ENCODE results near the gene CDT1. TPM values are rescaled to one million over a fixed set of nuclear protein-coding genes. Genes with fewer than 3 reads are reported as not detected.

The CDT1 gene
- total and polyA plus RNA-seq, 4 experiments from 2014 or later, result 0.17 to 0.26 (median 0.18) TPM

DNA sequence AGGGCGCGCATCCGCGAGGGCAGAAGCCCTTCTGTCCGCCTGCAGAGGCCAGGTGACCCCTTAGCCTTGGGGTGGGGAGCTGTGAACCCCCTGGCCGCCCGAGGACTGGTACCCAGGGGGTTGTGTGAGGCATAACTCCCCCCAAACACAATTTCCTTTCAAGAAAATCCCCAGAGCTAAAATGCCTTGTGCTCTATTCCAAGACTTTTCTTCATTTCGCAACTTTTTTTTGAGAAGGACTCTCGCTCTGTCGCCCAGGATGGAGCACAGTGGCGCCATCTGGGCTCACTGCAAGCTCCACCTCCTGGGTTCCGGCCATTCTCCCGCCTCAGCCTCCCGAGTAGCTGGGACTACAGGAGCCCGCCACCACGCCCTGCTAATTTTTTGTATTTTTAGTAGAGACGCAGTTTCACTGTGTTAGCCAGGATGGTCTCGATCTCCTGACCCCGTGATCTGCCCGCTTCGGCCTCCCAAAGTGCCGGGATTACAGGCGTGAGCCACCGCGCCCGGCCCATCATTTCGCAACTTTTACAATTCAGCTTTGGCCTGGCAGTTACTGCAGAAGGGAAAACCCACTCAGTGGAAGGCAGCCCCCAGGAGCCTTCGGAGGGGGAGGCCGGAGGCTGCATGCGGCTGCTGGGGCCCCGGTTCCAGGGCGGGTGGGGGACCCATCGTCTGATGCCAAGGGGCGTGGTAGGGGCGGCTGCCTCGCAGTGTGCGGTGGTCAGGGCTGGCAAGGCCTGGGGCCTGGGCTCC lies 9.1 kb downstream of the CDT1 start:
- H3K4me3 Mint-ChIP-seq, result peak overlapping the region; percentile 76 to 88 (median 82)
- Histone ChIP-seq H3K9me3 (ENCODE audit: control insufficient read depth in 1 of 2, low read length in 2 of 2) (no peaks in the 10 kb centered on the region), H3K36me3 (ENCODE audit: insufficient read depth, low read length) (peaks cover 13% of the 10 kb centered on the region), H3K4me3 (ENCODE audit: low read length in 2 of 2) (peak overlapping the region in 1 of 2 donors; percentile 94), H3K27me3 (ENCODE audit: insufficient read depth, low read length) (no peaks in the 10 kb centered on the region), H3K4me1 (ENCODE audit: insufficient read depth, low read length) (peaks cover 21% of the 10 kb centered on the region), H3K27ac (ENCODE audit: low read depth, low read length) (peak overlapping the region; percentile 67)
- intact Hi-C loops (cut with micrococcal nuclease), result loop anchor here (1.0 kb wide), 2 partner anchors 45 to 404 kb away; partner anchors contain the start of gene TRAPPC2L
- DNase-seq, result no peak
- CTCF ChIA-PET (ENCODE audit: partially characterized antibody), result interaction anchor here (0.7 to 5.1 kb wide), 8 partner anchors 14 to 405 kb away, joined by 3 to 35 read pairs (median 4); partner anchors contain the start of genes GALNS, TRAPPC2L and ZNF778
- no peaks in the 10 kb centered on the region for H3K27me3 Mint-ChIP-seq
- peak overlapping the region; percentile 6 to 88 (median 47) for H3K27ac Mint-ChIP-seq
- peaks cover 1 to 28% (median 15%) of the 10 kb centered on the region in 4 donors for H3K4me1 Mint-ChIP-seq
- POLR2A ChIA-PET (ENCODE audit: partially characterized antibody), result interaction anchor here (0.8 to 11.8 kb wide), 17 partner anchors 9 to 428 kb away, joined by 3 to 206 read pairs (median 7); partner anchors contain the start of genes CDT1, CTU2, GALNS and PIEZO1
- H3K36me3 Mint-ChIP-seq, result peaks cover 0 to 15% of the 10 kb centered on the region in 2 donors
- no peaks in the 10 kb centered on the region for H3K9me3 Mint-ChIP-seq

DNA sequence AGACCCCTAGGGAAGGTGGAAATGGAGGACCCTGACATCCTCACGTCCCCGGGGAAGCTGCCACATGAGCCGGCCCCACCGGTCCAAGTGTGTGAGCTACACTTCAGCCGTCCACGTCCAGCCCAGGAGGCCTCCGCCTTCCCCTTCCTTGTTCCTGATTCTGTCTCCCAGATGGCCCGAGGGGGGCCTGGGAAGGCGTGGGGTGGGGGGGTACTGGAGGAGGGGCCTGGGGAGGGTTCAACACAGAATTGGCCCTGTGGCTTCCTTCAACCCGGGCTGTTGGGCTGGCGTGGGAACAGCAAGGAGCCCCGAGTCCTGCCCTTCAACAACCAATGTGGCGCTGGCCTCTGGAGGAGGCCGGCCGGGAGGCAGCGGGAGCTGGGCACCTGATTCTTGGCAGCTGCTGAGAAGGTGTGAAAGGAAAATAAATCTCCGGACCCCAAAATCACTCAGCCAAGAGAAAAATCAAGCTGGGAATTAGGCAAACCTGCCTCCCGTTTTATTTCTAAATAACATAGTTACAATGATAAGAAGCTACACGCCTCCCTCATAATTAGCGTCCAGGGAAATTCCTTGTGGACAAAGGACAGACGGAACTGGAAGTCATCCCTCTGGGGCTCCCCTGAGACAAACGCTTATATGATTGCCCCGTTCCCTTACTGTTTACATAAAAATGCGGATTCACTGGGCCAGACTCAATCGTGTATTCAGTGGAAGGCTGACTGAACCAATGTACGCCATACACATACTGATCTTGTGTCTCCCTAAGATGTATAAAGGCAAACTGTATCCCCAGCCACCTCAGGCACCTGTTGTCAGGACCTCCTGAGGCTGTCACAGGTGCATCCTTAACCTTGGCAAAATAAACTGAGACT lies 9.9 kb downstream of the CDT1 start:
- DNase-seq, result no peak
- no peaks in the 10 kb centered on the region for H3K27me3 ChIP-seq (ENCODE audit: insufficient read depth, low read length)
- H3K36me3 Mint-ChIP-seq, result peaks cover 0 to 11% of the 10 kb centered on the region in 2 donors

DNA sequence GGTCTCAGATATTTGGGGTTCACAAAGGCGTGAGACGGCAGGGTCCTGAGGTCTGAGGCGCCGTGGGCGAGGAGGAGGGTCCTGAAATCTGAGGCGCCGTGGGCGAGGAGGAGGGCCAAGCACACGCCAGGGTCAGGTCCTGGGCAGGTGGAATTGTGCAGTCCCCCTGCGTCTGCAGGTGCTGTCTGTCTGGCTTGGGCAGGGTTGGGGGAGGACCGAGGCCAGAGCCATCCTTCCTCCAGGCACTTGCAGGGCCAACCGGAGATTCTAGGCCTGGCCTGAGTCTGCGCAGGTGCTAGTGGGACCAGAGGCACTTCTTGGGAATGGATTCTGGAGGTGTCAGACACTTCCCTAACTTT lies 10.5 kb downstream of the CDT1 start:
- Mint-ChIP-seq H3K9me3 (no peaks in the 10 kb centered on the region), H3K27me3 (no peaks in the 10 kb centered on the region), H3K4me1 (peaks cover 1 to 25% (median 15%) of the 10 kb centered on the region in 4 donors), H3K36me3 (peaks cover 0 to 8% of the 10 kb centered on the region in 2 donors), H3K27ac (peak overlapping the region in 1 of 7 donors; percentile 52), H3K4me3 (peak overlapping the region in 4 of 8 donors; percentile 25 to 71 (median 58))
- DNase-seq, result no peak
- Histone ChIP-seq H3K27ac (ENCODE audit: low read depth, low read length) (no peak overlapping the region), H3K36me3 (ENCODE audit: insufficient read depth, low read length) (peaks cover 10% of the 10 kb centered on the region), H3K4me3 (ENCODE audit: low read length in 2 of 2) (no peak overlapping the region), H3K9me3 (ENCODE audit: control insufficient read depth in 1 of 2, low read length in 2 of 2) (no peaks in the 10 kb centered on the region), H3K4me1 (ENCODE audit: insufficient read depth, low read length) (peaks cover 20% of the 10 kb centered on the region), H3K27me3 (ENCODE audit: insufficient read depth, low read length) (no peaks in the 10 kb centered on the region)
- POLR2A ChIA-PET (ENCODE audit: partially characterized antibody), result interaction anchor here (1.1 to 11.8 kb wide), 4 partner anchors 15 to 43 kb away, joined by 3 to 206 read pairs (median 47); partner anchors contain the start of genes GALNS, PIEZO1 and TRAPPC2L
- intact Hi-C loops (cut with micrococcal nuclease), result no loop called here
- CTCF ChIA-PET (ENCODE audit: partially characterized antibody), result interaction anchor here (1.5 to 5.1 kb wide), 4 partner anchors 43 to 194 kb away, joined by 3 to 35 read pairs (median 8); partner anchors contain the start of genes GALNS and TRAPPC2L

More for the DNA sequence above, 9.9 kb downstream of the CDT1 start:
- peaks cover 21% of the 10 kb centered on the region for H3K4me1 ChIP-seq (ENCODE audit: insufficient read depth, low read length)
- no peaks in the 10 kb centered on the region for H3K9me3 ChIP-seq (ENCODE audit: control insufficient read depth in 1 of 2, low read length in 2 of 2)
- intact Hi-C loops (cut with micrococcal nuclease), result no loop called here
- Mint-ChIP-seq H3K9me3 (no peaks in the 10 kb centered on the region), H3K27me3 (no peaks in the 10 kb centered on the region), H3K27ac (peak overlapping the region in 1 of 7 donors; percentile 52), H3K4me3 (peak overlapping the region; percentile 4 to 71 (median 50)), H3K4me1 (peaks cover 1 to 28% (median 15%) of the 10 kb centered on the region in 4 donors)
- peaks cover 13% of the 10 kb centered on the region for H3K36me3 ChIP-seq (ENCODE audit: insufficient read depth, low read length)
- no peak overlapping the region for H3K4me3 ChIP-seq (ENCODE audit: low read length in 2 of 2)
- ChIA-PET CTCF (ENCODE audit: partially characterized antibody) (interaction anchor here (0.7 to 5.1 kb wide), 5 partner anchors 44 to 404 kb away, joined by 3 to 35 read pairs (median 3); partner anchors contain the start of genes GALNS, TRAPPC2L and ZNF778), POLR2A (ENCODE audit: partially characterized antibody) (interaction anchor here (1.1 to 11.8 kb wide), 8 partner anchors 10 to 404 kb away, joined by 3 to 206 read pairs (median 20); partner anchors contain the start of genes CDT1, GALNS, PIEZO1 and TRAPPC2L)
- H3K27ac ChIP-seq (ENCODE audit: low read depth, low read length), result no peak overlapping the region

- Mint-ChIP-seq H3K4me1 (peaks cover 1 to 21% (median 10%) of the 10 kb centered on the region in 4 donors), H3K36me3 (peaks cover 0 to 3% of the 10 kb centered on the region in 2 donors), H3K27ac (no peak overlapping the region), H3K4me3 (no peak overlapping the region), H3K9me3 (no peaks in the 10 kb centered on the region), H3K27me3 (no peaks in the 10 kb centered on the region)
- Histone ChIP-seq H3K9me3 (ENCODE audit: control insufficient read depth in 1 of 2, low read length in 2 of 2) (no peaks in the 10 kb centered on the region), H3K4me1 (ENCODE audit: insufficient read depth, low read length) (peaks cover 9% of the 10 kb centered on the region), H3K36me3 (ENCODE audit: insufficient read depth, low read length) (peaks cover under 1% of the 10 kb centered on the region), H3K27ac (ENCODE audit: low read depth, low read length) (no peak overlapping the region), H3K4me3 (ENCODE audit: low read length in 2 of 2) (no peak overlapping the region), H3K27me3 (ENCODE audit: insufficient read depth, low read length) (no peaks in the 10 kb centered on the region)
- DNase-seq, result no peak
- ChIA-PET POLR2A (ENCODE audit: partially characterized antibody) (interaction anchor here (0.6 to 0.7 kb wide), 2 partner anchors 43 to 401 kb away, joined by 3 to 4 read pairs; no protein-coding TSS in a partner anchor), CTCF (ENCODE audit: partially characterized antibody) (interaction anchor here (0.7 to 2.1 kb wide), 3 partner anchors 36 to 349 kb away, joined by 3 to 7 read pairs (median 3); partner anchors contain the start of genes GALNS and TRAPPC2L)
- intact Hi-C loops (cut with micrococcal nuclease), result no loop called here
These were observed 11.6 kb downstream of the CDT1 start for GRCh38 chr16:88815227-88815626.

DNA sequence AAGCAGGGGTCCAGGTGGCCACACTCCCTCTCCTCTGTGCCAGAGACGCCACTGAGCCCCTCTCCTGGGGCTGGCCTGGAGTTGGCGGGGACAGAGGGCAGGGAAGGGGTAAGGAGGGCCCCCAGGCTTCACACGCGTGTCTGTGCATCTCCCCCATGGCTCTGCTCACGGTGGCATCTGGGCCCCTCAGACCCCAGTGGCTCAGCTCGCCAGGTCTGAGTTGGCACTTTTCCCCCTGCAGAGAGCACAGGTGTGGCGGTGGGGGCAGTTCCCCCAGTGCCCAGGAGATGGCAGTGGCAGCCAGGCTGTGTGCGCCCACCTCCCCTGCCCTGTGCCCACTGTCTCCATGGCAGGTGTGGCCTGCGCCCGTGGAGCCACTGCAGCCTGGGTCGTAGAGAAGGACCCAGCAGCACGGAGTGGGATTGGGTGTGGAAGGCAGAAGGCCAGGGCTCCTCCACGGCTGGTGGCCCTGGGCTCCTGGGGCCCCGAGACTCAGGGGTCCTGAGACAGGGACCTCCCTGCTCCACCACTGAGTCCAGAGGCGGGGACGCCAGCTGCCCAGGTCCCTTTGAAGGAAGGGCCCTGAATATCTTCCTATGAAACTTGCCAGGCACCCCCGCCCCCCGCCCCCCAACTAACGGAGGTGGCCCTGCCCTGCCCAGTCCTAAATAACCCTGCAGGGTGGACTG lies 12.5 kb downstream of the CDT1 start:
- Histone ChIP-seq H3K36me3 (ENCODE audit: insufficient read depth, low read length) (no peaks in the 10 kb centered on the region), H3K4me1 (ENCODE audit: insufficient read depth, low read length) (peaks cover 1% of the 10 kb centered on the region), H3K4me3 (ENCODE audit: low read length in 2 of 2) (no peak overlapping the region), H3K9me3 (ENCODE audit: control insufficient read depth in 1 of 2, low read length in 2 of 2) (no peaks in the 10 kb centered on the region), H3K27ac (ENCODE audit: low read depth, low read length) (no peak overlapping the region), H3K27me3 (ENCODE audit: insufficient read depth, low read length) (no peaks in the 10 kb centered on the region)
- ChIA-PET POLR2A (ENCODE audit: partially characterized antibody) (interaction anchor here (0.6 to 1.1 kb wide), 3 partner anchors 41 to 400 kb away, joined by 3 to 4 read pairs (median 3); partner anchors contain the start of genes GALNS and TRAPPC2L), CTCF (ENCODE audit: partially characterized antibody) (interaction anchor here (0.7 to 3.0 kb wide), 4 partner anchors 18 to 348 kb away, joined by 3 to 11 read pairs (median 5); partner anchors contain the start of genes GALNS and TRAPPC2L)
- intact Hi-C loops (cut with micrococcal nuclease), result loop anchor here (1.0 kb wide), 1 partner anchor 400 kb away; no protein-coding TSS in a partner anchor
- Mint-ChIP-seq H3K4me1 (peaks cover 1 to 12% (median 5%) of the 10 kb centered on the region in 4 donors), H3K4me3 (no peak overlapping the region), H3K27me3 (no peaks in the 10 kb centered on the region), H3K36me3 (peaks cover 0 to 2% of the 10 kb centered on the region in 2 donors), H3K27ac (no peak overlapping the region), H3K9me3 (no peaks in the 10 kb centered on the region)
- DNase-seq, result peak in 3 of 5 donors; percentile 40 to 43 (median 42)

All from CD4-positive, alpha-beta memory T cell (primary cell).